Mesenchymal stem cell (in vitro differentiated cells and primary cell): Measurements from ENCODE around the gene NR5A2.
A peak's percentile ranks its signal among the peaks of the same experiment; 100 is the strongest.

Experiments used
- DNase-seq: peaks from one replicate; pipeline ENCODE4 v3.0.0-alpha.2; 2013
- H2AFZ ChIP-seq: one replicate; pipeline ENCODE4 v1.6.1; 2013; ENCODE audit warnings: low read depth, mild to moderate bottlenecking, control low read depth, inconsistent platforms, low read length, moderate library complexity
- H2AK5ac ChIP-seq: 2 replicates; pipeline ENCODE4 v1.6.1; 2013; ENCODE audit warnings: low read length, moderate library complexity, mild to moderate bottlenecking, inconsistent platforms; ENCODE audit not compliant: severe bottlenecking
- H2BK120ac ChIP-seq: one replicate; pipeline ENCODE4 v1.6.1; 2013; ENCODE audit warnings: low read depth, mild to moderate bottlenecking, inconsistent platforms, low read length, moderate library complexity
- H2BK12ac ChIP-seq, 2 experiments: one replicate each; pipeline ENCODE4 v1.6.1; 2013; ENCODE audit warnings: inconsistent platforms in 2 of 2, low read length in 2 of 2, mild to moderate bottlenecking in 2 of 2, moderate library complexity in 2 of 2, control low read depth in 1 of 2
- H2BK15ac ChIP-seq: one replicate; pipeline ENCODE4 v1.6.1; 2013; ENCODE audit warnings: mild to moderate bottlenecking, low read depth, inconsistent platforms; ENCODE audit not compliant: poor library complexity, severe bottlenecking
- H2BK5ac ChIP-seq: 2 replicates; pipeline ENCODE4 v1.6.1; 2013; ENCODE audit warnings: low read depth, mild to moderate bottlenecking, low read length, control low read depth, inconsistent platforms; ENCODE audit not compliant: poor library complexity, severe bottlenecking
- H3K14ac ChIP-seq, 2 experiments: one replicate each; pipeline ENCODE4 v1.6.1; 2013; ENCODE audit warnings: inconsistent platforms in 2 of 2, low read length in 2 of 2, control low read depth in 1 of 2, mild to moderate bottlenecking in 1 of 2, moderate library complexity in 1 of 2
- H3K18ac ChIP-seq, 2 experiments: one replicate each; pipeline ENCODE4 v1.6.1; 2013; ENCODE audit warnings: inconsistent platforms in 2 of 2, low read length in 2 of 2, control low read depth in 1 of 2, low read depth in 1 of 2, mild to moderate bottlenecking in 1 of 2
- H3K23ac ChIP-seq, 2 experiments: one replicate each; pipeline ENCODE4 v1.6.1; 2013; ENCODE audit warnings: inconsistent platforms in 2 of 2, low read length in 2 of 2, mild to moderate bottlenecking in 2 of 2, moderate library complexity in 2 of 2, control low read depth in 1 of 2
- H3K27ac ChIP-seq: 2 replicates; pipeline ENCODE4 v1.5.1; 2013; ENCODE audit warnings: mild to moderate bottlenecking, moderate library complexity, low read length, control low read depth, inconsistent platforms; ENCODE audit not compliant: poor library complexity, severe bottlenecking
- H3K27me3 ChIP-seq, 2 experiments: 2 replicates each; pipeline versions ENCODE4 v1.6.1 to v1.7.0; 2013; ENCODE audit warnings: low read length in 2 of 2, mild to moderate bottlenecking in 2 of 2, moderate library complexity in 2 of 2, control low read depth in 1 of 2, inconsistent platforms in 1 of 2; ENCODE audit not compliant: control insufficient read depth in 1 of 2, insufficient read depth in 1 of 2
- H3K36me3 ChIP-seq, 2 experiments: 2 replicates each; pipeline versions ENCODE4 v1.6.1 to v1.7.0; 2013; ENCODE audit warnings: low read length in 2 of 2, control low read depth in 1 of 2, inconsistent platforms in 1 of 2, low read depth in 1 of 2, mild to moderate bottlenecking in 1 of 2; ENCODE audit not compliant: insufficient read depth in 2 of 2, control insufficient read depth in 1 of 2
- H3K4ac ChIP-seq, 2 experiments: one replicate each; pipeline ENCODE4 v1.6.1; 2013; ENCODE audit warnings: inconsistent platforms in 2 of 2, low read length in 2 of 2, mild to moderate bottlenecking in 2 of 2, moderate library complexity in 2 of 2, control low read depth in 1 of 2, low read depth in 1 of 2
- H3K4me1 ChIP-seq: 2 replicates; pipeline ENCODE4 v1.6.1; 2013; ENCODE audit warnings: low read depth, low read length, control low read depth; ENCODE audit not compliant: control insufficient read depth, insufficient read depth
- H3K4me2 ChIP-seq: 2 replicates; pipeline ENCODE4 v1.6.1; 2013; ENCODE audit warnings: low read length, mild to moderate bottlenecking, inconsistent platforms; ENCODE audit not compliant: poor library complexity, severe bottlenecking
- H3K4me3 ChIP-seq, 2 experiments: 2 replicates each; pipeline versions ENCODE4 v1.5.1 to v1.7.0; 2013; ENCODE audit warnings: low read length in 2 of 2, mild to moderate bottlenecking in 2 of 2, control low read depth in 1 of 2, low read depth in 1 of 2; ENCODE audit not compliant: insufficient read depth in 1 of 2
- H3K79me1 ChIP-seq: replicated peaks from 2 replicates; pipeline ENCODE4 v1.6.1; 2013; ENCODE audit warnings: mild to moderate bottlenecking, control low read depth, low read length, inconsistent platforms; ENCODE audit not compliant: poor library complexity, severe bottlenecking
- H3K9ac ChIP-seq: 2 replicates; pipeline ENCODE4 v1.7.0; 2013; ENCODE audit warnings: mild to moderate bottlenecking, low read length, moderate library complexity
- H3K9me3 ChIP-seq: 2 replicates; pipeline ENCODE4 v1.7.0; 2013; ENCODE audit warnings: mild to moderate bottlenecking, low read length; ENCODE audit not compliant: control insufficient read depth
- H4K8ac ChIP-seq: one replicate; pipeline ENCODE4 v1.6.1; 2013; ENCODE audit warnings: inconsistent platforms, mild to moderate bottlenecking, low read length, moderate library complexity
- H4K91ac ChIP-seq: one replicate; pipeline ENCODE4 v1.6.1; 2013; ENCODE audit warnings: mild to moderate bottlenecking, low read length, inconsistent platforms
- WGBS: methylation state at CpG from one replicate; pipeline ENCODE4 v1.1.7; 2013; ENCODE audit warnings: mixed read lengths; 5-methylcytosine and 5-hydroxymethylcytosine counted together

The NR5A2 gene

GRCh38 chr1:200176798-200177197 is 149.3 kb downstream of the NR5A2 start:
- H2BK5ac ChIP-seq, result no peak overlapping the region
- no peak overlapping the region for H3K14ac ChIP-seq
- H3K79me1 ChIP-seq, result no peaks in the 10 kb centered on the region
- H2AFZ ChIP-seq, result no peak overlapping the region
- no peak for DNase-seq
- no peaks in the 10 kb centered on the region for H3K27me3 ChIP-seq
- peaks cover 4% of the 10 kb centered on the region for H3K4me1 ChIP-seq
- no peak overlapping the region for H2BK12ac ChIP-seq
- no peak overlapping the region for H2AK5ac ChIP-seq
- no peak overlapping the region for H3K4me2 ChIP-seq
- H4K8ac ChIP-seq, result no peak overlapping the region
- H3K27ac ChIP-seq, result no peak overlapping the region
- H3K4me3 ChIP-seq, result no peak overlapping the region
- no peak overlapping the region for H3K9ac ChIP-seq
- no peak overlapping the region for H2BK120ac ChIP-seq
- no peak overlapping the region for H3K18ac ChIP-seq
- 70% methylated on average over 6 of the region's 8 CpGs for WGBS
- H3K23ac ChIP-seq, result no peak overlapping the region
- H3K4ac ChIP-seq, result no peak overlapping the region
- no peak overlapping the region for H2BK15ac ChIP-seq
- no peak overlapping the region for H4K91ac ChIP-seq
- H3K36me3 ChIP-seq, result no peaks in the 10 kb centered on the region
- H3K9me3 ChIP-seq, result no peaks in the 10 kb centered on the region

- no peak overlapping the region for H3K4me3 ChIP-seq
- no peaks in the 10 kb centered on the region for H3K27me3 ChIP-seq
- no peak overlapping the region for H2BK120ac ChIP-seq
- no peaks in the 10 kb centered on the region for H3K36me3 ChIP-seq
- no peak for DNase-seq
- no peak overlapping the region for H4K91ac ChIP-seq
- H3K79me1 ChIP-seq, result no peaks in the 10 kb centered on the region
- no peak overlapping the region for H2AK5ac ChIP-seq
- WGBS, result 70% methylated on average over 2 of the region's 2 CpGs
- peaks cover 4% of the 10 kb centered on the region for H3K4me1 ChIP-seq
- no peak overlapping the region for H3K4ac ChIP-seq
- H3K18ac ChIP-seq, result no peak overlapping the region
- H3K9me3 ChIP-seq, result no peaks in the 10 kb centered on the region
- no peak overlapping the region for H2BK15ac ChIP-seq
- H3K23ac ChIP-seq, result no peak overlapping the region
- no peak overlapping the region for H3K14ac ChIP-seq
- H3K9ac ChIP-seq, result no peak overlapping the region
- H3K27ac ChIP-seq, result no peak overlapping the region
- no peak overlapping the region for H2BK5ac ChIP-seq
- H3K4me2 ChIP-seq, result no peak overlapping the region
- H2AFZ ChIP-seq, result no peak overlapping the region
- no peak overlapping the region for H2BK12ac ChIP-seq
- H4K8ac ChIP-seq, result no peak overlapping the region
Measured at GRCh38 chr1:200178340-200178739, 150.8 kb downstream of the NR5A2 start.

- Histone ChIP-seq H4K8ac (no peak overlapping the region), H2BK15ac (peak overlapping the region; percentile 37), H3K14ac (no peak overlapping the region), H3K27ac (no peak overlapping the region), H2BK5ac (no peak overlapping the region), H3K4me3 (no peak overlapping the region), H2BK120ac (no peak overlapping the region), H3K36me3 (no peaks in the 10 kb centered on the region), H3K27me3 (no peaks in the 10 kb centered on the region), H2AFZ (no peak overlapping the region), H2BK12ac (no peak overlapping the region), H3K9ac (peak overlapping the region; percentile 18), H3K4me2 (no peak overlapping the region), H3K18ac (no peak overlapping the region), H3K23ac (no peak overlapping the region), H4K91ac (no peak overlapping the region), H3K4ac (no peak overlapping the region), H3K79me1 (no peaks in the 10 kb centered on the region), H3K9me3 (no peaks in the 10 kb centered on the region), H2AK5ac (no peak overlapping the region), H3K4me1 (peaks cover 4% of the 10 kb centered on the region)
- WGBS, result 89% methylated on average over 7 of the region's 8 CpGs
- DNase-seq, result peak; percentile 15
Measured at GRCh38 chr1:200179126-200179780, 151.7 kb downstream of the NR5A2 start.

DNA sequence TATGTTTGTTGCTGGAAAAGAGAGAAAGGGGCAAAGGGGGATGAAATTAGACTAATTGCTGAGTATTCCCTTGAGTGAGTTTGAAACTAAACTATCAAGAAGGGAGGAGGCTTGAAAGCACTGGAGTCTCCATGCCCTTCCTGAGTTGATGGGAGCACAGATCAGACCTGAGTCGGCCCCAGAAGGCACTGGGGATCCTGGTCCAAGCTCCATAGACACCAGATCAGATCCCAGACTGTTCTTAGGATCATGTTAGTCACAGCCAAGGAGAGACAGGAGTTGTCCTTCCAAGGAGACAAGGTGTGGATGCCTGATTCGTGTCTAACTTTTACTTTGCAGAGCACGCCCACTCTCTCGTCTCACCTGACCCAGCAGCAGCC is 152.3 kb downstream of the NR5A2 start:
- peak overlapping the region; percentile 46 for H2AFZ ChIP-seq
- no peak overlapping the region for H3K14ac ChIP-seq
- peak overlapping the region; percentile 31 for H2BK15ac ChIP-seq
- H3K4me2 ChIP-seq, result no peak overlapping the region
- H3K4me1 ChIP-seq, result peaks cover 7% of the 10 kb centered on the region
- H3K36me3 ChIP-seq, result no peaks in the 10 kb centered on the region
- WGBS, result 96% methylated on average over 4 of the region's 4 CpGs
- no peak overlapping the region for H3K4me3 ChIP-seq
- H2BK12ac ChIP-seq, result peak overlapping the region; percentile 14 to 57
- peak overlapping the region in 1 of 2 experiments; percentile 78 for H3K18ac ChIP-seq
- H3K79me1 ChIP-seq, result no peaks in the 10 kb centered on the region
- H3K9ac ChIP-seq, result peak overlapping the region; percentile 11
- no peaks in the 10 kb centered on the region for H3K9me3 ChIP-seq
- no peaks in the 10 kb centered on the region for H3K27me3 ChIP-seq
- no peak overlapping the region for H2AK5ac ChIP-seq
- no peak overlapping the region for H2BK5ac ChIP-seq
- no peak overlapping the region for H3K27ac ChIP-seq
- H3K4ac ChIP-seq, result no peak overlapping the region
- no peak overlapping the region for H2BK120ac ChIP-seq
- H4K91ac ChIP-seq, result no peak overlapping the region
- no peak overlapping the region for H3K23ac ChIP-seq
- peak overlapping the region; percentile 49 for H4K8ac ChIP-seq
- peak; percentile 7 for DNase-seq
